ENCODE results near the gene PRKAG2. TPM values are rescaled to one million over a fixed set of nuclear protein-coding genes. Genes with fewer than 3 reads are reported as not detected.

PRKAG2 gene
- total RNA-seq, 2 experiments from 2014 or later: 23.5 to 25.6 TPM

GRCh38 chr7:151623766-151624165, 253.1 kb downstream of the PRKAG2 start:
- peaks cover 15% of the 10 kb centered on the region for H3K4me1 Mint-ChIP-seq (ENCODE audit: low read depth)
- no peak for DNase-seq
- H3K9me3 Mint-ChIP-seq: no peaks in the 10 kb centered on the region
- no peak overlapping the region for H3K4me3 Mint-ChIP-seq
- H3K36me3 Mint-ChIP-seq: no peaks in the 10 kb centered on the region
- no peak overlapping the region for H3K27ac Mint-ChIP-seq
- intact Hi-C loops (cut with micrococcal nuclease): no loop called here
- no peaks in the 10 kb centered on the region for H3K27me3 Mint-ChIP-seq
- ChIA-PET CTCF (interaction anchor here (0.9 to 1.7 kb wide), 3 partner anchors 9 to 136 kb away, joined by 3 to 11 read pairs (median 3); no protein-coding TSS in a partner anchor), POLR2A (interaction anchor here (0.8 kb wide), 1 partner anchor 8 kb away, joined by 3 read pairs; no protein-coding TSS in a partner anchor)

GRCh38 chr7:151621961-151622360, 255.0 kb downstream of the PRKAG2 start:
- Mint-ChIP-seq H3K27ac (no peak overlapping the region), H3K4me1 (ENCODE audit: low read depth) (peaks cover 15% of the 10 kb centered on the region), H3K9me3 (no peaks in the 10 kb centered on the region), H3K4me3 (no peak overlapping the region), H3K36me3 (no peaks in the 10 kb centered on the region), H3K27me3 (no peaks in the 10 kb centered on the region)
- CTCF ChIA-PET: interaction anchor here (1.5 to 1.7 kb wide), 2 partner anchors 9 to 135 kb away, joined by 4 read pairs; no protein-coding TSS in a partner anchor
- POLR2A ChIA-PET: no interaction called here
- no peak for DNase-seq
- intact Hi-C loops (cut with micrococcal nuclease): no loop called here

GRCh38 chr7:151616443-151617213, 260.3 kb downstream of the PRKAG2 start:
- H3K36me3 Mint-ChIP-seq: no peaks in the 10 kb centered on the region
- ChIA-PET CTCF (interaction anchor here (1.7 kb wide), 1 partner anchor 15 kb away, joined by 4 read pairs; no protein-coding TSS in a partner anchor), POLR2A (no interaction called here)
- intact Hi-C loops (cut with micrococcal nuclease): no loop called here
- no peak for DNase-seq
- no peaks in the 10 kb centered on the region for H3K9me3 Mint-ChIP-seq
- H3K4me3 Mint-ChIP-seq: no peak overlapping the region
- no peaks in the 10 kb centered on the region for H3K27me3 Mint-ChIP-seq
- no peaks in the 10 kb centered on the region for H3K4me1 Mint-ChIP-seq (ENCODE audit: low read depth)
- no peak overlapping the region for H3K27ac Mint-ChIP-seq

GRCh38 chr7:151615784-151616183, 261.1 kb downstream of the PRKAG2 start:
- ChIA-PET CTCF (interaction anchor here (1.7 kb wide), 1 partner anchor 16 kb away, joined by 4 read pairs; no protein-coding TSS in a partner anchor), POLR2A (no interaction called here)
- H3K4me1 Mint-ChIP-seq (ENCODE audit: low read depth): no peaks in the 10 kb centered on the region
- no peaks in the 10 kb centered on the region for H3K9me3 Mint-ChIP-seq
- H3K36me3 Mint-ChIP-seq: no peaks in the 10 kb centered on the region
- H3K4me3 Mint-ChIP-seq: no peak overlapping the region
- intact Hi-C loops (cut with micrococcal nuclease): no loop called here
- no peak overlapping the region for H3K27ac Mint-ChIP-seq
- DNase-seq: no peak
- H3K27me3 Mint-ChIP-seq: no peaks in the 10 kb centered on the region

GRCh38 chr7:151615058-151615457, 261.9 kb downstream of the PRKAG2 start:
- Mint-ChIP-seq H3K27ac (no peak overlapping the region), H3K36me3 (no peaks in the 10 kb centered on the region), H3K27me3 (no peaks in the 10 kb centered on the region), H3K4me3 (no peak overlapping the region), H3K9me3 (no peaks in the 10 kb centered on the region), H3K4me1 (ENCODE audit: low read depth) (no peaks in the 10 kb centered on the region)
- POLR2A ChIA-PET: no interaction called here
- DNase-seq: no peak
- intact Hi-C loops (cut with micrococcal nuclease): no loop called here
- CTCF ChIA-PET: interaction anchor here (1.7 kb wide), 1 partner anchor 17 kb away, joined by 4 read pairs; no protein-coding TSS in a partner anchor

GRCh38 chr7:151614019-151614418, 262.9 kb downstream of the PRKAG2 start:
- ChIA-PET POLR2A (no interaction called here), CTCF (no interaction called here)
- H3K36me3 Mint-ChIP-seq: no peaks in the 10 kb centered on the region
- H3K27ac Mint-ChIP-seq: no peak overlapping the region
- intact Hi-C loops (cut with micrococcal nuclease): no loop called here
- no peaks in the 10 kb centered on the region for H3K27me3 Mint-ChIP-seq
- no peaks in the 10 kb centered on the region for H3K4me1 Mint-ChIP-seq (ENCODE audit: low read depth)
- no peaks in the 10 kb centered on the region for H3K9me3 Mint-ChIP-seq
- DNase-seq: no peak
- H3K4me3 Mint-ChIP-seq: no peak overlapping the region

- DNase-seq: no peak
- Mint-ChIP-seq H3K9me3 (no peaks in the 10 kb centered on the region), H3K36me3 (no peaks in the 10 kb centered on the region), H3K27ac (no peak overlapping the region), H3K27me3 (no peaks in the 10 kb centered on the region), H3K4me3 (no peak overlapping the region), H3K4me1 (ENCODE audit: low read depth) (peaks cover 6% of the 10 kb centered on the region)
- POLR2A ChIA-PET: no interaction called here
- intact Hi-C loops (cut with micrococcal nuclease): no loop called here
- CTCF ChIA-PET: interaction anchor here (0.9 kb wide), 1 partner anchor 20 kb away, joined by 3 read pairs; no protein-coding TSS in a partner anchor
These were observed 265.0 kb downstream of the PRKAG2 start for GRCh38 chr7:151611878-151612277.

GRCh38 chr7:151611041-151611440, 265.9 kb downstream of the PRKAG2 start:
- Mint-ChIP-seq H3K36me3 (no peaks in the 10 kb centered on the region), H3K27ac (no peak overlapping the region)
- CTCF ChIA-PET: interaction anchor here (0.9 kb wide), 1 partner anchor 21 kb away, joined by 3 read pairs; no protein-coding TSS in a partner anchor

GRCh38 chr7:151608031-151608551, 268.8 kb downstream of the PRKAG2 start:
- Mint-ChIP-seq H3K27me3 (no peaks in the 10 kb centered on the region), H3K4me1 (ENCODE audit: low read depth) (peaks cover 6% of the 10 kb centered on the region), H3K36me3 (peaks cover 2% of the 10 kb centered on the region), H3K4me3 (no peak overlapping the region), H3K27ac (no peak overlapping the region), H3K9me3 (no peaks in the 10 kb centered on the region)
- intact Hi-C loops (cut with micrococcal nuclease): no loop called here
- POLR2A ChIA-PET: no interaction called here
- CTCF ChIA-PET: no interaction called here
- DNase-seq: no peak

More at GRCh38 chr7:151611041-151611440, 265.9 kb downstream of the PRKAG2 start:
- no peak for DNase-seq
- H3K9me3 Mint-ChIP-seq: no peaks in the 10 kb centered on the region
- peaks cover 6% of the 10 kb centered on the region for H3K4me1 Mint-ChIP-seq (ENCODE audit: low read depth)
- no peak overlapping the region for H3K4me3 Mint-ChIP-seq
- POLR2A ChIA-PET: no interaction called here
- intact Hi-C loops (cut with micrococcal nuclease): no loop called here
- no peaks in the 10 kb centered on the region for H3K27me3 Mint-ChIP-seq

GRCh38 chr7:151607464-151607867, 269.4 kb downstream of the PRKAG2 start:
- CTCF ChIA-PET: no interaction called here
- POLR2A ChIA-PET: no interaction called here
- H3K36me3 Mint-ChIP-seq: peaks cover 2% of the 10 kb centered on the region
- intact Hi-C loops (cut with micrococcal nuclease): no loop called here
- no peaks in the 10 kb centered on the region for H3K9me3 Mint-ChIP-seq
- H3K4me1 Mint-ChIP-seq (ENCODE audit: low read depth): peaks cover 6% of the 10 kb centered on the region
- no peak overlapping the region for H3K27ac Mint-ChIP-seq
- no peaks in the 10 kb centered on the region for H3K27me3 Mint-ChIP-seq
- no peak overlapping the region for H3K4me3 Mint-ChIP-seq
- no peak for DNase-seq

GRCh38 chr7:151603951-151604350, 273.0 kb downstream of the PRKAG2 start:
- CTCF ChIA-PET: no interaction called here

GRCh38 chr7:151601521-151602305, 275.2 kb downstream of the PRKAG2 start:
- no peaks in the 10 kb centered on the region for H3K9me3 Mint-ChIP-seq
- peaks cover 18% of the 10 kb centered on the region for H3K4me1 Mint-ChIP-seq (ENCODE audit: low read depth)
- intact Hi-C loops (cut with micrococcal nuclease): no loop called here
- H3K27me3 Mint-ChIP-seq: no peaks in the 10 kb centered on the region
- H3K4me3 Mint-ChIP-seq: no peak overlapping the region
- ChIA-PET CTCF (interaction anchor here (1.0 to 1.9 kb wide), 3 partner anchors 31 to 158 kb away, joined by 3 to 4 read pairs (median 4); no protein-coding TSS in a partner anchor), POLR2A (no interaction called here)
- H3K36me3 Mint-ChIP-seq: peaks cover 2% of the 10 kb centered on the region
- no peak overlapping the region for H3K27ac Mint-ChIP-seq
- no peak for DNase-seq

More at GRCh38 chr7:151603951-151604350, 273.0 kb downstream of the PRKAG2 start:
- Mint-ChIP-seq H3K9me3 (no peaks in the 10 kb centered on the region), H3K4me3 (no peak overlapping the region), H3K27ac (no peak overlapping the region), H3K27me3 (no peaks in the 10 kb centered on the region), H3K4me1 (ENCODE audit: low read depth) (peaks cover 18% of the 10 kb centered on the region), H3K36me3 (peaks cover 2% of the 10 kb centered on the region)
- POLR2A ChIA-PET: no interaction called here
- no peak for DNase-seq
- intact Hi-C loops (cut with micrococcal nuclease): no loop called here

Data from activated CD4-positive, alpha-beta memory T cell treated with anti-CD3 and anti-CD28 coated beads for 36 hours (primary cell).